ENCODE results near the gene ATAD3B.
"Not testable (repeated sequence)": the region's sequence is repeated elsewhere in the genome, so short reads cannot be mapped to it uniquely, and the experiment has no call there.

The ATAD3B gene

GRCh38 chr1:1433804-1434130 is 37.8 kb upstream of the ATAD3B start:
- DNase-seq (ENCODE audit: low spot score) = no peak

DNA sequence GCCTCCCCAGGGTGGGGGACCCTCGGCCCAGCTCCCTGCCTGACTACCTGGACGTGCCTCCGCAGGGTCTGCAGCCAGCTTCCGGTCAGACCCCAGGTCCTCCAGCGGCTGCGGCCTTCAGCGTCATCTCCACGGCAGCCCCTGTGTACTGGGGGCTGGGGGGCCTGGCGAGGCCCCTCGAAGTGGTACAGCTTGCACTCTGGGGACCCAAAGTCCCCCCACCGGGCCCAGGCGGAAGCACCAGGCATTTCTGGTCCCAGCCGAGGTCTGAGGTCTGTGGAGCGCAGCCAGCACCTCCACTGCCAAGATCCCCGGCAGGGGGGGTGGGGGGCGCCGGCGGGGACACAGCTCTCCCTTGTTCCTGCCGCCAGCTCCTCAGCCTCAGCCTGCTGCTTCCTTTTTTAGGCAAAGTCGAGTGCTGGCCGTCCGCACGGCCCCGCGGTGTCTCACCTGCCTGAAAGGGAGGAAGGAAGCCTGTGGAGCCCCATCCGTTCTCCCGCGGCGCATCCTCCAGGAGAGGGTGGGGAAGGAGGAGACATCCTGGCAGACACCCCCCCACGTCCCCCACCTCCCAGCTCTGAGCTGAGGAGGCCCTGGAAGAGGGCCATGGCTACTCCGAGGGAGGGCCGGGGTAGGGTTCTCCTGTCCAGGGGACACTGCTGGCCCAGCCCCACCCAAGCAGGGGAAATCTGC is 37.3 kb upstream of the ATAD3B start:
- no peak for DNase-seq (ENCODE audit: low spot score)

DNA sequence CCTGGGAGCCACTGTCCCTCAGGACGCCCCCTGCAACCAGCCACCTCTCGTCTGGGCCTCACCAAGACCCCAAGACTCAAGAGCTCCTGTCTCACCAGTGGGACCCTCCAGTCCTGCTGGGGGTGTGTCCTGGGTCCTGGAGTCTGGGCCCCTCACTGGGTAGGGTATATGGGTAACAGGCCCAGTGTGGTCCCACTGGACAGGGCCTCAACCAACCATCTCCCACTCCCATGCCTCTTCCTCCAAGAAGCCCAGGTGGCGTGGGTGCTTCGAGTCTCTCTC is 36.8 kb upstream of the ATAD3B start:
- DNase-seq (ENCODE audit: low spot score) = no peak

DNA sequence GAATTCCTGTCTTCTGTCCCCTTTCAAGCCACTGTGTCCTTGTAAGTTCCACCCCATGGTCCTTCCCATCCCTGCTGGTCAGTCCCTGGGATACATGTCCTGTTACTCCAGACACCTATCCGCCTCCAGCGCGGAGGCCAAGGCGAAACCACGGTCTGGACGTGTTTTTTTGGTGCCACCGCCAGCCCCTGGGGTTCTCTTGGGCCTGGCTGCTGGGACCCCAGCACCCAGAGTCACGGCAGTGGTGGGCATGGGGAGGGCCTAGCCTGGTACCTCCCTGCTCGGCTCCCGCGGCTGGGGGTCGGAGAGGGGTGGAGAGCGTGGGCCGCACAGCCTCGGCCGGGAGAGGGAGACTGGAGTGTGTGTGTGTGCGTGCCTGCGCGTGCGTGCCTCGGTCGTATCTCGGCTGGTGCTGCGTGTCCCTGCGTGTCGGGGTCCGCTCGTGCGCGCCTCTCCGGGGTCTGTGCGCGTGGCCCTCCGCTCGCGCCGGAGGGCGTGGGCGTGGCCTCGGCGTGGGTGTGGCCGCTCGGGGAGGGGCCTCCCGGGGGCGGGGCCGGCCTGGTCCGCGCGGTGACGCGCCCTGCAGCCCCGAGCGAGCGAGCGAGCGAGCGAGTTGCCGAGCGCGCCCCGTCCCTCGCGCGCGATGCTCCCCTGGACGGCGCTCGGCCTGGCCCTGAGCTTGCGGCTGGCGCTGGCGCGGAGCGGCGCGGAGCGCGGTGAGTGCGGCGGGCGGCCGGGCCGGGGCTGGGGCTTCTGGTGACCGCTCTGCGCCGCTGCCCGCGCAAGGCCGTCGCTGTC is 36.3 kb upstream of the ATAD3B start, which contains the start of gene VWA1:
TSS of gene VWA1 (plus strand) at position 585 of the 798 bp plus-strand sequence. CDS start at position 644, 59 bp downstream.
- peak; percentile 27 for DNase-seq (ENCODE audit: low spot score)

DNA sequence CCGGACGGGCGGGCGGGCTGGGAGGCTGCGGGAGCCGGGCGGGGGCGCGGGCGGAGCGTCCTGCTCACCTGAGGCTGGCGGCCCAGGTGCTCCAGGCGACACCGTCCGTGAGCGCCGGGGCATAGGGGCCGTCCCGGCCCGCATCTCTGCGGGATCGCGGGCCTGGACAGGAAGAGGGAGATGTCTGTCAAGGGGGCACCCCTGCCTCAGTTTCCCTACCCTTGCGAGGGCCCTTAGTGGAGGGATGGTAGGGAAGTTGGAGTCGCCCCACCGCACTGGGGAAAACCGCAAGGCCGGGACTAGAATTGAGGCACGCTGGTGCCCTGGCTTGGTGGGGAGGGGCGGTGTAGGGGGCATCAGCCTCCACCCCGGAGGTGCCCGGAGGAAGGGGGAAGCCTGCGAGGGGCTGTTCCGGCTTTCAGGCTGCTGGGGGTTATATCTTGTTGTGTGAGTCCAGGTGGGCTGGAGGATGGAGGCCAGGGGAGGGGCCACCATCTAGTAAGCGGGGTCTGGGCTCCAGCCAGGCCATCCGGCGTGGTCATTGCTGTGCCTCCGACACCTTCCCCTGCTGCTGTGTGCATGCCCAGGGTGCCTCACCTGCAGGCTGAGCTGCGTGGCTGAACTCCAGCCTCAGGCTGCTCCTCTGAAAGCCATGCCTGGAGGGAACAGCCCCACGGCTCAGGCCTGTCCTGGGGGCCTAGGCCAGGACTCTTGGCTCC is 35.5 kb upstream of the ATAD3B start:
- no peak for DNase-seq (ENCODE audit: low spot score)

GRCh38 chr1:1436630-1437032 is 34.9 kb upstream of the ATAD3B start:
- DNase-seq (ENCODE audit: low spot score) = no peak

GRCh38 chr1:1437033-1437903 is 34.3 kb upstream of the ATAD3B start:
- DNase-seq (ENCODE audit: low spot score) = no peak

GRCh38 chr1:1437904-1438376 is 33.6 kb upstream of the ATAD3B start:
- no peak for DNase-seq (ENCODE audit: low spot score)

- no peak for DNase-seq (ENCODE audit: low spot score)
Measured at GRCh38 chr1:1438531-1439381, 32.8 kb upstream of the ATAD3B start.

DNA sequence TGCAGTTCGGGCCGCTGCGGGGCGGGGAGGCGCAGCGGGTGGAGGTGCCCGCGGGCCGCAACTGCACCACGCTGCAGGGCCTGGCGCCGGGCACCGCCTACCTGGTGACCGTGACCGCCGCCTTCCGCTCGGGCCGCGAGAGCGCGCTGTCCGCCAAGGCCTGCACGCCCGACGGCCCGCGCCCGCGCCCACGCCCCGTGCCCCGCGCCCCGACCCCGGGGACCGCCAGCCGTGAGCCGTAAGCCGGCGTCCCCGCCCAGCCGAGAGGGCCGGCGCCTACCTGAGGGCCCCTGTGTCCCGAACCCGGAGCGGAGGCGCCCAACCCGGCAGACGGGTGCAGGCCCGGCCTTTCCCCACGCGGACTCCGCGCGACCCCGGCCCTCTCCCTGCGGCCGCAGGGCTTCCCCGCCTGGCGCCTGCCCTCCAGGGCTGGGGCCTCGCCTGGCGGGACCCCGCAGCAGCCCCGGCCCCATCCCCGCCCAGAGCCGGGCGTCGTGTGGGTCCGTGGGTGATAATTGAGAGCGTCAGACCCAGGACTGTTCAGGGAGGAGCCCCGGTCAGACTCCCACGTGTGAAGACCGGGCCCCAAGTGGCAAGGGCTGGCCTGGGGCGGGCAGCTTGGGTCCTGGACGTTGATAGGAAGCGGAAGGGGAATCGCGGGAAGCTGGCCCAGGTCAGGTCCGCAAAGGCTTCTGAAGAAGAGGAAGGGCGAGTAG is 31.9 kb upstream of the ATAD3B start:
- no peak for DNase-seq (ENCODE audit: low spot score)

- no peak for DNase-seq (ENCODE audit: low spot score)
Measured at GRCh38 chr1:1440262-1441001, 31.1 kb upstream of the ATAD3B start.

GRCh38 chr1:1441002-1441888 is 30.3 kb upstream of the ATAD3B start:
- peak; percentile 39 for DNase-seq (ENCODE audit: low spot score)

- no peak for DNase-seq (ENCODE audit: low spot score)
Measured at GRCh38 chr1:1442069-1442770, 29.3 kb upstream of the ATAD3B start.

GRCh38 chr1:1446631-1447030 is 24.9 kb upstream of the ATAD3B start:
- DNase-seq (ENCODE audit: low spot score) = not testable (repeated sequence)

GRCh38 chr1:1449099-1449739 is 22.3 kb upstream of the ATAD3B start, which contains the start of gene ATAD3C:
ATAD3C (plus strand) TSS chr1:1449689; CDS start chr1:1450684, 995 bp downstream.
- DNase-seq (ENCODE audit: low spot score) = no peak

GRCh38 chr1:1450616-1451015 is 20.9 kb upstream of the ATAD3B start:
- not testable (repeated sequence) for DNase-seq (ENCODE audit: low spot score)

DNA sequence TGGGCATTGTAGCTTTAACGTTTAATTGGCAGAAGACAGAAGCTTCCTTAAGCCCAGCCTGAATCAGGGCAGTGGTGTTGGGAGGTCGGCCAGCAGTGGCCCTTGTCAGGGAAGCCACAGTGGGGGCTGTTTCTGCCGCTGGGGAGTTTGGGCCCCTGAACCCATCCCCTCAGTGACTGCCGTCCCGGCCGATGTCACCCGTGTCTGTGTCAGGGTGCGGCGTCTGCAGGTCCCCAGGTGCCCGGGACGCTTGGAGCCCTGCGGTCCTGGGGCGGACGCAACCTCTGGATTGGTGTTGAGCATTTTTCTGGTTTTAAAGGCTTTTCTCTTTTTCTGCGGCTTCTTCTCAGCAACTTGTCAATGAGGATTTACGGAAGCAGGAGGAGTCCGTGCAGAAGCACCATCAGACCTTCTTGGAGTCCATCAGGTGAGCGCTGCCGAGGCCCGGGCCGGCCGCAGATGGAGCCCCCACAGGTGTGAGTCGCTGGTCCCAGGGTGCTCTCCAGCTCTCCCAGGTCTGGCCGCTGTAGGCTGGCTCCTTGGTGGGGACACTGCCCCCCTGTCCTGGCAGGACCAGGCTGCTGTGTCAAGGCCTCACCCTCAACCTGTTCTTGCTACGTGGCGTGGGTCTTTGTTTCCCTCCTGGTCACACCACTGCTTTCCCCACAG is 19.7 kb upstream of the ATAD3B start:
- no peak for DNase-seq (ENCODE audit: low spot score)
